Activated B cell treated with CpG ODN at 0.5 μM for 24 hours (primary cell): Measurements from ENCODE around the gene AS3MT. TPM values are rescaled to one million over a fixed set of nuclear protein-coding genes. Genes with fewer than 3 reads are reported as not detected.

ENCODE experiments used
- ATAC-seq: fragments of 200-7000 bp; cut with Tn5 transposase; one replicate; pipeline ENCODE4 v1.10.0; 2021; ENCODE audit warnings: low read depth, mild to moderate bottlenecking, moderate library complexity
- CTCF ChIA-PET: fragments of 350-600 bp; sonication (Branson Sonifier 250); formaldehyde crosslinking; loops from one replicate; lab custom pipeline; 2021; ENCODE audit warnings: antibody characterized with exemption; lab: Charles Lee
- POLR2A ChIA-PET: fragments of 350-600 bp; sonication (Branson Sonifier 250); formaldehyde crosslinking; loops from one replicate; lab custom pipeline; 2021; ENCODE audit warnings: antibody characterized with exemption; lab: Charles Lee
- DNase-seq: peaks from one replicate; pipeline ENCODE4 v3.0.0; 2022
- H3K27ac Mint-ChIP-seq: one replicate; pipeline ENCODE4 v1.8.0; 2020; ENCODE audit warnings: mixed read lengths
- H3K27me3 Mint-ChIP-seq: one replicate; pipeline ENCODE4 v1.8.0; 2021; ENCODE audit warnings: mixed read lengths
- H3K36me3 Mint-ChIP-seq: one replicate; pipeline ENCODE4 v1.8.0; 2021; ENCODE audit warnings: low read depth, mixed read lengths
- H3K4me1 Mint-ChIP-seq: one replicate; pipeline ENCODE4 v1.8.0; 2021; ENCODE audit warnings: mixed read lengths
- H3K4me3 Mint-ChIP-seq: one replicate; pipeline ENCODE4 v1.8.0; 2020; ENCODE audit warnings: mild to moderate bottlenecking, mixed read lengths
- H3K9me3 Mint-ChIP-seq: one replicate; pipeline ENCODE4 v1.8.0; 2020; ENCODE audit warnings: mixed read lengths
- intact Hi-C: fragments of 100-400 bp; cut with micrococcal nuclease; formaldehyde crosslinking; loops from one replicate; pipeline ENCODE4 v1.15.1; 2024
- total RNA-seq: library from RNA; stranded (reverse); gene quantifications from 2 replicates; pipeline ENCODE4 v1.2.3, GENCODE V29; 2022
- TF ChIP-seq, protein P1 (sequence below): fragments of 200-600 bp; IDR thresholded peaks from one replicate; pipeline ENCODE4 v1.8.0; 2022; ENCODE audit warnings: antibody characterized with exemption, mild to moderate bottlenecking

The AS3MT gene
- total RNA-seq, 1 donor from 2014 or later: 0.31 TPM

GRCh38 chr10:102900006-102900405, 30.7 kb downstream of the AS3MT start:
- no peak overlapping the region for H3K4me3 Mint-ChIP-seq
- DNase-seq (no peak), ATAC-seq (no peak)
- TF ChIP-seq, protein P1, sequence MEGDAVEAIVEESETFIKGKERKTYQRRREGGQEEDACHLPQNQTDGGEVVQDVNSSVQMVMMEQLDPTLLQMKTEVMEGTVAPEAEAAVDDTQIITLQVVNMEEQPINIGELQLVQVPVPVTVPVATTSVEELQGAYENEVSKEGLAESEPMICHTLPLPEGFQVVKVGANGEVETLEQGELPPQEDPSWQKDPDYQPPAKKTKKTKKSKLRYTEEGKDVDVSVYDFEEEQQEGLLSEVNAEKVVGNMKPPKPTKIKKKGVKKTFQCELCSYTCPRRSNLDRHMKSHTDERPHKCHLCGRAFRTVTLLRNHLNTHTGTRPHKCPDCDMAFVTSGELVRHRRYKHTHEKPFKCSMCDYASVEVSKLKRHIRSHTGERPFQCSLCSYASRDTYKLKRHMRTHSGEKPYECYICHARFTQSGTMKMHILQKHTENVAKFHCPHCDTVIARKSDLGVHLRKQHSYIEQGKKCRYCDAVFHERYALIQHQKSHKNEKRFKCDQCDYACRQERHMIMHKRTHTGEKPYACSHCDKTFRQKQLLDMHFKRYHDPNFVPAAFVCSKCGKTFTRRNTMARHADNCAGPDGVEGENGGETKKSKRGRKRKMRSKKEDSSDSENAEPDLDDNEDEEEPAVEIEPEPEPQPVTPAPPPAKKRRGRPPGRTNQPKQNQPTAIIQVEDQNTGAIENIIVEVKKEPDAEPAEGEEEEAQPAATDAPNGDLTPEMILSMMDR: no peak
- no peaks in the 10 kb centered on the region for H3K9me3 Mint-ChIP-seq
- H3K27ac Mint-ChIP-seq: no peak overlapping the region
- intact Hi-C loops: loop anchor here (2.0 kb wide), 1 partner anchor 147 kb away; no protein-coding TSS in a partner anchor
- ChIA-PET POLR2A (no interaction called here), CTCF (interaction anchor here (3.5 kb wide), 1 partner anchor 65 kb away, joined by 21 read pairs; the partner anchor contains the start of gene CYP17A1)
- no peaks in the 10 kb centered on the region for H3K36me3 Mint-ChIP-seq
- H3K4me1 Mint-ChIP-seq: no peaks in the 10 kb centered on the region
- H3K27me3 Mint-ChIP-seq: no peaks in the 10 kb centered on the region

- no peaks in the 10 kb centered on the region for H3K9me3 Mint-ChIP-seq
- H3K4me3 Mint-ChIP-seq: no peak overlapping the region
- ATAC-seq (no peak), DNase-seq (no peak)
- TF ChIP-seq, protein P1: no peak
- ChIA-PET POLR2A (interaction anchor here (0.7 kb wide), 1 partner anchor 452 kb away, joined by 3 read pairs; no protein-coding TSS in a partner anchor), CTCF (no interaction called here)
- intact Hi-C loops: no loop called here
- H3K27me3 Mint-ChIP-seq: no peaks in the 10 kb centered on the region
- no peak overlapping the region for H3K27ac Mint-ChIP-seq
- H3K36me3 Mint-ChIP-seq: no peaks in the 10 kb centered on the region
- H3K4me1 Mint-ChIP-seq: no peaks in the 10 kb centered on the region
These were observed 35.1 kb downstream of the AS3MT start for GRCh38 chr10:102904346-102904745.

- no peaks in the 10 kb centered on the region for H3K4me1 Mint-ChIP-seq
- TF ChIP-seq, protein P1: no peak
- ATAC-seq (no peak), DNase-seq (no peak)
- H3K36me3 Mint-ChIP-seq: no peaks in the 10 kb centered on the region
- H3K27ac Mint-ChIP-seq: no peak overlapping the region
- ChIA-PET POLR2A (interaction anchor here (0.6 kb wide), 1 partner anchor 10 kb away, joined by 5 read pairs; no protein-coding TSS in a partner anchor), CTCF (no interaction called here)
- H3K9me3 Mint-ChIP-seq: no peaks in the 10 kb centered on the region
- intact Hi-C loops: no loop called here
- H3K4me3 Mint-ChIP-seq: no peak overlapping the region
- H3K27me3 Mint-ChIP-seq: peaks cover 1% of the 10 kb centered on the region
These were observed 37.2 kb downstream of the AS3MT start for GRCh38 chr10:102906507-102906906.

DNA sequence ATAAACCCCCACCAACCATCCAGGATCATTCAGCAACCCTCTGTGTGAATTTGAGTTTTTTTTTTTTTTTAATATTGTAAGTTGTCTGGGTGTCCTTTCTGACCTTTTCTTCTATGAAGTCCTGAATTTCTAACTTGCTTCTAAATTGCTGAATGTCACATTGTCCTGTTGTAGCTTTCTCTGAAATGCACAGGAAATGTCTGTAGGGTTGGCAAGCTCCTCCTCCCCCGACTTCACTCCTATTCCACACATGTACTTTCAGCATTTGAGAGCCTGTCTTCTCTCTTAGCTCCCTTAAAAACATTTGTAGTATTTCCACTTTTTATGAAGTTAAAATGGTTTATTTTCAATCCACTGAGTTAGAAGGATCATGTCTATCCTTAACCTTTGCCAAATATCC, 45.5 kb downstream of the AS3MT start:
- Mint-ChIP-seq H3K27ac (no peak overlapping the region), H3K4me1 (peaks cover 17% of the 10 kb centered on the region), H3K27me3 (peaks cover 15% of the 10 kb centered on the region), H3K4me3 (no peak overlapping the region), H3K9me3 (no peaks in the 10 kb centered on the region), H3K36me3 (peaks cover 2% of the 10 kb centered on the region)
- intact Hi-C loops: loop anchor here (5.0 kb wide), 3 partner anchors 202 to 522 kb away; partner anchors contain the start of genes ARL3 and SFXN2
- TF ChIP-seq, protein P1: no peak
- POLR2A ChIA-PET: no interaction called here
- DNase-seq (no peak), ATAC-seq (no peak)
- CTCF ChIA-PET: interaction anchor here (6.7 kb wide), 1 partner anchor 330 kb away, joined by 84 read pairs; the partner anchor contains the start of gene RPEL1

DNA sequence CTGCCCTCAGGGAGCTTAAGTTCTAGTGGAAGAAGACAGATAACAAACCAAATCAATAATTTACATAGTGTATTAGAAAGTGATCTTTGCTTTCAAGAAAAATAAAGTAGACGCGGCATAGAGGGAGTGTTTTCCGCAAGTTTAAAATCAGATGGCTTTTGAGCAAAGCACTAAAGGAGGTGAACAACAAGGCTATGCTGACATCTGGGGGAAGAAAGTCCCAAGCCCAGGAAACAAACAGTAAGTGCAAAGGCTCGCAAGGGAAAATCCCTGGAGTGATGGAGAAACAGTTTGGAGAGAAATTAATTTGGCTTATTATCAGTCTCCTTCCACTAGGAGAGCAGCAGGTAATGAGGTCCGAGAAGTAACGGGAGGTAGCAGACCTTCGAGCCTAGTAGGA, 46.9 kb downstream of the AS3MT start:
- Mint-ChIP-seq H3K27me3 (peaks cover 14% of the 10 kb centered on the region), H3K9me3 (no peaks in the 10 kb centered on the region), H3K4me1 (peaks cover 29% of the 10 kb centered on the region), H3K4me3 (peak overlapping the region; percentile 8), H3K36me3 (peaks cover 2% of the 10 kb centered on the region), H3K27ac (no peak overlapping the region)
- POLR2A ChIA-PET: interaction anchor here (0.6 kb wide), 1 partner anchor 1346 kb away, joined by 3 read pairs; no protein-coding TSS in a partner anchor
- ATAC-seq: no peak
- intact Hi-C loops: loop anchor here (2.0 to 5.0 kb wide), 4 partner anchors 204 to 569 kb away; partner anchors contain the start of genes ARL3 and SFXN2
- TF ChIP-seq, protein P1: no peak
- CTCF ChIA-PET: interaction anchor here (2.0 to 6.7 kb wide), 3 partner anchors 159 to 418 kb away, joined by 9 to 84 read pairs (median 20); partner anchors contain the start of gene RPEL1
- no peak for DNase-seq
